Brain microvascular endothelial cell (primary cell): ENCODE results near the gene TNFRSF1A.

ENCODE experiments used
- DNase-seq: peaks from one replicate; pipeline ENCODE4 v3.0.0-alpha.2; 2020
- H3K27ac ChIP-seq: fragments of 250-450 bp; sonication (Bioruptor Pico); 2 replicates; pipeline ENCODE4 v1.5.1; 2020; ENCODE audit warnings: mild to moderate bottlenecking, moderate library complexity
- H3K27me3 ChIP-seq: fragments of 250-450 bp; sonication (Bioruptor Pico); replicated peaks from 2 replicates; pipeline ENCODE4 v1.5.1; 2020; ENCODE audit warnings: mild to moderate bottlenecking
- H3K36me3 ChIP-seq: fragments of 250-450 bp; sonication (Bioruptor Pico); replicated peaks from 2 replicates; pipeline ENCODE4 v1.5.1; 2020; ENCODE audit warnings: mild to moderate bottlenecking
- H3K4me3 ChIP-seq: 2 replicates; pipeline ENCODE4 v1.5.1; 2011; ENCODE audit warnings: low read depth, mild to moderate bottlenecking, control low read depth, low read length, moderate library complexity
- CTCF ChIP-seq: IDR thresholded peaks from 2 replicates; pipeline ENCODE4 v1.5.1; 2011; ENCODE audit warnings: low read depth, mild to moderate bottlenecking, moderate library complexity, low read length, control low read depth, inconsistent platforms; ENCODE audit errors: missing control alignments
- in situ Hi-C: cut with HindIII; loops from 2 replicates; pipeline ENCODE4 v1.10.0; 2017; ENCODE audit warnings: low sequenced_read_pairs, low pct_ligation_motif_present

TNFRSF1A gene

GRCh38 chr12:6324936-6325750 is 16.7 kb downstream of the TNFRSF1A start:
- TF ChIP-seq CTCF: no peak
- DNase-seq: no peak
- H3K4me3 ChIP-seq: no peak overlapping the region
- H3K27me3 ChIP-seq: no peaks in the 10 kb centered on the region
- peaks cover 32% of the 10 kb centered on the region for H3K36me3 ChIP-seq
- in situ Hi-C loops: no loop called here
- H3K27ac ChIP-seq: no peak overlapping the region

DNA sequence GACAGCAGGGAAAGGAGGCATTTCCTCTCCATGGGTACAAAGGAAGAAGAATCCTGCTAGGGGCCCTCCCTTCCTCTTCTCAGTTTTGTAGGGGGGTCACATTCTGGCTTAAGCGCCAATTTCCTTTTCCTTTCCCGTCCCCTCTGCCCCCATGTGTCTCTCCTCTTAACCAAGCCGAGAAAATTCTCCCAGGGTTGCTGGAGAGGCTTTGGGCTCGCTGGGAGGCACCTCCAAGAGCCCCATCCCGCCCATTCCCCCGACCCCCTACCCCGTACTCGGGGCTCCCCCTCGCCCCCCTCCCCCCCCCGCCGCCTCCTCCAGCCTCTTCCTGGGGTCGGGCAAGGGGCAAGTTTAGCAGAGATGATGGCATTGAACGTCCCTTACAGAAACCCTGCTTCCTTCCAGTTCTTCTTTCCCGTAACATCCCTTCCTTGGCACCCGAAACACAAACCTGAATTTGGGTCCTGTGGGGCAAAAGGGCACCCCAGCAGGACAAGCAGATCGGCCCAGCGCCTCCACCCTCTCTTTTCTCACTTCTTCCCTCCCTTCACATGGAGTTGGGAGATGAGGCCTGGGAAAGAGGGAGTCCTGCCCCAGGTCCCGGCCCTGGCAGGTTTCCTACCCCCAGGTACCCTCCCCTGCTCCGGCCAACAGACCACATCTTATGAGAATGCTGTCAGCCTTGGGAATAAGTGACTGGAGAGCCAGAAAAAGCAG is 17.7 kb downstream of the TNFRSF1A start:
- peak overlapping the region; percentile 73 for H3K27ac ChIP-seq
- in situ Hi-C loops: no loop called here
- H3K36me3 ChIP-seq: peaks cover 23% of the 10 kb centered on the region
- no peak for TF ChIP-seq CTCF
- H3K27me3 ChIP-seq: no peaks in the 10 kb centered on the region
- no peak for DNase-seq
- no peak overlapping the region for H3K4me3 ChIP-seq

DNA sequence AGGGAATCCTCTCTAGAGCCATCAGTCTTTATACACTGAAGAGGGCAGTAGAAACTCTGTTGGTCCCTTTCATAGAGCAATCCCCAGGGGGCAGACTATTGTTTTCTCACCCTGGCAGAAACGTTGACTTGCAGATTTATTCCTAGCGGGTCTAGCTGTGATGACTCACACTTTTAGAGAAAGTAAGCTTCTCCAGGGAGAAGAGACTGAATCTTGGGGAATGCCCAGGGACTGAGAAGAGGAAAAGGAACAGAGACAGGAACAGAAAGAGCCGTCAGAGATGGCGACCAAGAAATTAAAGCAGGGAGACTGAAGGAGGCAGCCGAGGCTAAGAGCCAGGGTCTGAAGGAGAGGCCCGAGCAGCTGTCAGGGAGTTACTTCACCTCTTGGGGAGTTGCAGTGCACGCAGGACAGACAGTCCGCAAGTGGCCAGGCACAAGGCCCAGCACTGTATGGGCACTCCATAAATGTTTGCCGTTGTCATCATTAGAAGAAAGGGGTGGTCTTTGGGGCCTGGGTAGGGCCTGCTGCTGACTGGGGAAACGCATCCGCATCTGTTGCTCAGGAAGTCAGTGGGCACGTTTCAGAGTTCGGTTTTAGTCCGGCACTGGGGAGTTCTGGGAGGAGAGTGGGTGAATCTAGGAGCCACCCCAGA is 18.4 kb downstream of the TNFRSF1A start:
- TF ChIP-seq CTCF: peak; percentile 81
- H3K36me3 ChIP-seq: peaks cover 16% of the 10 kb centered on the region
- in situ Hi-C loops: no loop called here
- H3K27ac ChIP-seq: peak overlapping the region; percentile 73
- DNase-seq: peak; percentile 92
- H3K4me3 ChIP-seq: no peak overlapping the region
- H3K27me3 ChIP-seq: no peaks in the 10 kb centered on the region

GRCh38 chr12:6322969-6323339 is 18.9 kb downstream of the TNFRSF1A start:
- Histone ChIP-seq H3K36me3 (peaks cover 11% of the 10 kb centered on the region), H3K4me3 (no peak overlapping the region), H3K27ac (peak overlapping the region; percentile 73), H3K27me3 (no peaks in the 10 kb centered on the region)
- TF ChIP-seq CTCF: no peak
- in situ Hi-C loops: no loop called here
- DNase-seq: no peak

DNA sequence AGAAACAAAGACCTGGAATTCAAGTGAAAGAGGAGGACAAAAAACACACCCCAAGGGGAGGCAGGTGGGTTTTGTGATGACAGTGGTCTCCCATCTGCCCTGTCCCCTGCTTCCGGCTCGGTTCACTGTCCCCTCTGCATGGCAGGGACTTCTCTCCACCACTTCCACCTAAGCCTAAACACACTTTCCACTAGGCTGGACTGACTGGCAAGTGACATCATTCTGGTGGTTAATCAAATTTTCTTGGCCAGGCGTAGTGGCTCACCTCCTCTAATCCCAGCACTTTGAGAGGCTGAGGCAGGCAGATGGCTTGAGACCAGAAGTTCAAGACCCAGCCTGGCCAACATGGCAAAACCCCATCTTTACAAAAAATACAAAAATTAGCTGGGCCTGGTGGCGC is 19.5 kb downstream of the TNFRSF1A start:
- no peaks in the 10 kb centered on the region for H3K27me3 ChIP-seq
- no peak overlapping the region for H3K27ac ChIP-seq
- in situ Hi-C loops: no loop called here
- no peak overlapping the region for H3K4me3 ChIP-seq
- DNase-seq: no peak
- no peak for TF ChIP-seq CTCF
- H3K36me3 ChIP-seq: peaks cover 5% of the 10 kb centered on the region
